Activated naive CD4-positive, alpha-beta T cell treated with anti-CD3 and anti-CD28 coated beads, Interleukin-2, amount 50 U/mL, for 24 hours (primary cell): Measurements from ENCODE around the gene FAM20B.
A peak's percentile ranks its signal among the peaks of the same experiment; 100 is the strongest.
"Not testable (repeated sequence)": the region's sequence is repeated elsewhere in the genome, so short reads cannot be mapped to it uniquely, and the experiment has no call there.

ENCODE experiments used
- H3K27ac Mint-ChIP-seq: one replicate; pipeline ENCODE4 v1.8.0; 2021; ENCODE audit warnings: mild to moderate bottlenecking, mixed read lengths
- H3K27me3 Mint-ChIP-seq: one replicate; pipeline ENCODE4 v1.8.0; 2021; ENCODE audit warnings: mixed read lengths
- H3K36me3 Mint-ChIP-seq: one replicate; pipeline ENCODE4 v1.8.0; 2021; ENCODE audit warnings: mixed read lengths
- H3K4me1 Mint-ChIP-seq: one replicate; pipeline ENCODE4 v1.8.0; 2021; ENCODE audit warnings: mixed read lengths
- H3K4me3 Mint-ChIP-seq: one replicate; pipeline ENCODE4 v1.8.0; 2021; ENCODE audit warnings: mild to moderate bottlenecking, mixed read lengths
- H3K9me3 Mint-ChIP-seq: one replicate; pipeline ENCODE4 v1.8.0; 2021; ENCODE audit warnings: mixed read lengths

FAM20B gene

GRCh38 chr1:179036844-179037465, 11.3 kb downstream of the FAM20B start:
- Mint-ChIP-seq H3K4me1 (peaks cover 65% of the 10 kb centered on the region), H3K4me3 (peak overlapping the region; percentile 11), H3K27ac (peak overlapping the region; percentile 10)

GRCh38 chr1:179038528-179039281, 13.0 kb downstream of the FAM20B start:
- Mint-ChIP-seq H3K36me3 (no peaks in the 10 kb centered on the region), H3K9me3 (no peaks in the 10 kb centered on the region), H3K27me3 (no peaks in the 10 kb centered on the region), H3K27ac (peak overlapping the region; percentile 68), H3K4me3 (peak overlapping the region; percentile 34), H3K4me1 (peaks cover 54% of the 10 kb centered on the region)

More at GRCh38 chr1:179036844-179037465, 11.3 kb downstream of the FAM20B start:
- Mint-ChIP-seq H3K36me3 (no peaks in the 10 kb centered on the region), H3K9me3 (no peaks in the 10 kb centered on the region), H3K27me3 (no peaks in the 10 kb centered on the region)

- not testable (repeated sequence) for H3K9me3 Mint-ChIP-seq, H3K36me3 Mint-ChIP-seq, H3K4me3 Mint-ChIP-seq, H3K27ac Mint-ChIP-seq, H3K27me3 Mint-ChIP-seq
- H3K4me1 Mint-ChIP-seq = peaks cover 44% of the 10 kb centered on the region
Measured at GRCh38 chr1:179039502-179040174, 13.9 kb downstream of the FAM20B start.

DNA sequence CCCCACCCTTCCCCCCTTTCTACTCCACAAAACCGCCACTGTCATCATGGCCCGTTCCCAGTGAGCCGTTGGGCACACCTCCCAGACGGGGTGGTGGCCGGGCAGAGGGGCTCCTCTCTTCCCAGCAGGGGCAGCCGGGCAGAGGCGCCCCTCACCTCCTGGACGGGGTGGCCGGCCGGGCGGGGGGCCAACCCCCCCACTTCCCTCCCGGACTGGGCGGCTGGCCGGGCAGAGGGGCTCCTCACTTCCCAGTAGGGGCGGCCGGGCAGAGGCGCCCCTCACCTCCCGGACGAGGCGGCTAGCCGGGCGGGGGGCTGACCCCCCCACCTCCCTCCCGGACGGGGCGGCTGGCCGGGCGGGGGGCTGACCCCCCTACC, 14.5 kb downstream of the FAM20B start:
- H3K27me3 Mint-ChIP-seq, H3K27ac Mint-ChIP-seq, H3K9me3 Mint-ChIP-seq, H3K4me3 Mint-ChIP-seq, H3K36me3 Mint-ChIP-seq: not testable (repeated sequence)
- peaks cover 41% of the 10 kb centered on the region for H3K4me1 Mint-ChIP-seq

DNA sequence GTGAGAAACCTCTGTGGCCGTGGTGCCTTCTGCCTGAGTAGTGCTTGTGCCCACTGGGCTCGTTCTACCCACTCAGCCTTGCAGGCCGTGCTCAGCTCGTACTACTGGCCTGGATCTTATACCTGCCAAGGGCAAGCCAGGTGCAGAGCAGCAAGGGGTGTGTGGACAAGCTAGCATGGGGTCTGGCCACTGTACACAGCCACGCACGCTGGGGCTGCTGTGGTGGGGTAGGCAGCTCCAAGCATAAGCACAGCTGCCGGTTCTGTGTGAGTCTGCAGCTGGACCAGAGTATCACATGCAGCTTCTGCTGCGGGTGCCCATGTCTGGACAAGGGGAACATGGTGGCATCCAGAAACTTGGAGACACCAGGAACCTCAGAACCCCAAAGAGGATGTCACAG, 16.4 kb downstream of the FAM20B start:
- H3K27ac Mint-ChIP-seq = no peak overlapping the region
- H3K27me3 Mint-ChIP-seq = no peaks in the 10 kb centered on the region
- peaks cover 3% of the 10 kb centered on the region for H3K36me3 Mint-ChIP-seq
- H3K4me1 Mint-ChIP-seq = peaks cover 25% of the 10 kb centered on the region
- H3K4me3 Mint-ChIP-seq = no peak overlapping the region
- no peaks in the 10 kb centered on the region for H3K9me3 Mint-ChIP-seq

DNA sequence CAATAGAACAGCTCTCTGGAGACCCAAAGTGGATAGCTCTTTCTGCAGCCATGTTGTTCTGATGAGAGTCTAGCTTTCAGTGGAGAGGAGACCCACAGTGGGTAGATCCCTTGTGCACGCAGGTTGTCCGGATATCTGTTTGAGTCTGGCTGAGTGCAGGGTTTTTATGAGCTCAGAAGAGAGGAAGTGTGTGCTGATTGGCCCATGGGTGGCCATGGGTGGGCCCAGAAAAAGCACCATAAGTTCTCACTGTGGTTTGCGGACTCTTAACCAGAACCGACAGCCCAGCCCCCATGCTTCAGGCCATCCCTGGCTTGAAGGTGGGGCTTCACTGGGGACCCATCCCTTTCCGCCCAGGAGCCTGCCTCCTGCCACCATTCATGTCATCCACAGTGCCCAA, 17.0 kb downstream of the FAM20B start:
- peaks cover 3% of the 10 kb centered on the region for H3K36me3 Mint-ChIP-seq
- H3K9me3 Mint-ChIP-seq = no peaks in the 10 kb centered on the region
- H3K27ac Mint-ChIP-seq = no peak overlapping the region
- no peaks in the 10 kb centered on the region for H3K27me3 Mint-ChIP-seq
- H3K4me1 Mint-ChIP-seq = peaks cover 19% of the 10 kb centered on the region
- H3K4me3 Mint-ChIP-seq = no peak overlapping the region

GRCh38 chr1:179043266-179043665, 17.6 kb downstream of the FAM20B start:
- Mint-ChIP-seq H3K27ac (no peak overlapping the region), H3K27me3 (no peaks in the 10 kb centered on the region)

GRCh38 chr1:179043907-179044306, 18.2 kb downstream of the FAM20B start:
- Mint-ChIP-seq H3K9me3 (no peaks in the 10 kb centered on the region), H3K36me3 (peaks cover 3% of the 10 kb centered on the region), H3K4me1 (peaks cover 9% of the 10 kb centered on the region), H3K27ac (no peak overlapping the region), H3K27me3 (no peaks in the 10 kb centered on the region), H3K4me3 (no peak overlapping the region)

More at GRCh38 chr1:179043266-179043665, 17.6 kb downstream of the FAM20B start:
- Mint-ChIP-seq H3K36me3 (peaks cover 3% of the 10 kb centered on the region), H3K9me3 (no peaks in the 10 kb centered on the region), H3K4me3 (no peak overlapping the region), H3K4me1 (peaks cover 16% of the 10 kb centered on the region)

GRCh38 chr1:179046808-179047635, 21.3 kb downstream of the FAM20B start:
- Mint-ChIP-seq H3K4me1 (peaks cover 4% of the 10 kb centered on the region), H3K4me3 (no peak overlapping the region), H3K9me3 (no peaks in the 10 kb centered on the region), H3K27ac (peak overlapping the region; percentile 33), H3K36me3 (peaks cover 5% of the 10 kb centered on the region), H3K27me3 (no peaks in the 10 kb centered on the region)

DNA sequence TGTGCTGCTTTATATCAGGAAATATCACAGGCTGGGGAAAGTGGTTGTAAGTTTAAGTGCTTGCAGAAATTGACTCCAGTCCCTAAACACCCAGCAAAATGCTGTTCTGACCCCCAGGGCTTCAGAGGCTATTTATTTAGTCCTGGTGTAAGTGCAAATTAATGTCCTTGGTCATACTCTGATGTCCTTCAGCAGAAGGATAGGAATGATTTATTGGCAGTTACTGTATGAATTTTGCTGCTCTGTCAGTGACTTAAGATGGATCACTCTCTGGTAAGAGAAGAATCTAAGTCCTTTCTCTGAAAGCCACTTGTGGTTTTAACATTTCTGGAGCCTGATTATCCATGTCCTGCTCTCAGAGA, 21.9 kb downstream of the FAM20B start:
- Mint-ChIP-seq H3K4me1 (peaks cover 4% of the 10 kb centered on the region), H3K36me3 (peaks cover 6% of the 10 kb centered on the region), H3K4me3 (no peak overlapping the region), H3K27me3 (no peaks in the 10 kb centered on the region), H3K27ac (no peak overlapping the region), H3K9me3 (no peaks in the 10 kb centered on the region)

GRCh38 chr1:179048339-179049124, 22.8 kb downstream of the FAM20B start:
- Mint-ChIP-seq H3K27ac (no peak overlapping the region), H3K27me3 (no peaks in the 10 kb centered on the region), H3K4me3 (no peak overlapping the region), H3K36me3 (peaks cover 7% of the 10 kb centered on the region), H3K4me1 (peaks cover 4% of the 10 kb centered on the region), H3K9me3 (no peaks in the 10 kb centered on the region)

GRCh38 chr1:179052776-179053175, 27.1 kb downstream of the FAM20B start:
- peaks cover 29% of the 10 kb centered on the region for H3K36me3 Mint-ChIP-seq
- H3K4me1 Mint-ChIP-seq = no peaks in the 10 kb centered on the region
- no peaks in the 10 kb centered on the region for H3K27me3 Mint-ChIP-seq
- H3K4me3 Mint-ChIP-seq = no peak overlapping the region
- peaks cover 4% of the 10 kb centered on the region for H3K9me3 Mint-ChIP-seq
- H3K27ac Mint-ChIP-seq = no peak overlapping the region

DNA sequence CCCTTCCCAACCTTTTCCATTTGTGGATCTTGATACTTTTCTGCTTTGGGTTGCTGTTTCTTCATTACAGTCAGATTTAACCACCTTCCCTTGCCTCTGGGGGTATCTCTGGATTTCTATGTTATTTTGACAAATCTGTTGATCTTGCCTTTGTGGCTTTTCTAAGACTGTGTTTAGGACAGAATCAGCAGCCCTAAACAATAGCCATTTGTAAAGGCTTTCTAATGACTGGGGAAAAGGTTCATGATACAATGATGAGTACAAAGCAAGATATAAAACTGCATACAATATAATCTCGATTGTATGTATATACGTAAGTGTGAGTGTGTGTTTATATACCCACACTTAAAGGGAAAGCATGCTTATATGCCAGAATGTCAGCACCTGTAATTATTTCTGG, 27.8 kb downstream of the FAM20B start:
- no peak overlapping the region for H3K27ac Mint-ChIP-seq
- H3K36me3 Mint-ChIP-seq = peaks cover 30% of the 10 kb centered on the region
- H3K4me1 Mint-ChIP-seq = no peaks in the 10 kb centered on the region
- H3K27me3 Mint-ChIP-seq = no peaks in the 10 kb centered on the region
- peaks cover 4% of the 10 kb centered on the region for H3K9me3 Mint-ChIP-seq
- H3K4me3 Mint-ChIP-seq = no peak overlapping the region

DNA sequence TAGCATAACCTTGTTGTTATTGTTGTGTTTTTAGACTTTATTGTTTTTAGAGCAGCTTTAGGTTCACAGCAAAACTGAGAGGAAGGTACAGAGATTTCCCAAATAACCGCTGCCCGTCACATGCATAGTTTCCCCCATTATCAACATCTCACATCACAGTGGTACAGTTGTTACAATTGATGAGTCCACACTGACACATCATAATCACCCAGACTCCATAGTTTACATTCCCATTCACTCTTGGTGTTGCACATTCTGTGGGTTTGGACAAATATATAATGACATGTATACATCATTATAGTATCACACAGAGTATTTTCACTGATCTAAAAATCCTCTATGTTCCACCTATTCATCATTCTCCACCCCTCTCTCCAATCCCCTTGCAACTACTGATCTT, 30.2 kb downstream of the FAM20B start:
- Mint-ChIP-seq H3K27me3 (no peaks in the 10 kb centered on the region), H3K9me3 (peaks cover 4% of the 10 kb centered on the region), H3K4me1 (no peaks in the 10 kb centered on the region), H3K27ac (no peak overlapping the region), H3K36me3 (peaks cover 31% of the 10 kb centered on the region), H3K4me3 (no peak overlapping the region)
